Activated CD8-positive, alpha-beta memory T cell treated with anti-CD3 and anti-CD28 coated beads for 36 hours (primary cell): ENCODE results near the gene RAI1. TPM values are rescaled to one million over a fixed set of nuclear protein-coding genes. Genes with fewer than 3 reads are reported as not detected.

Experiments used
- CTCF ChIA-PET: fragments of 350-600 bp; sonication (Branson Sonifier 250); formaldehyde crosslinking; loops from one replicate; lab custom pipeline; 2021; ENCODE audit warnings: antibody characterized with exemption; lab: Charles Lee
- POLR2A ChIA-PET: fragments of 350-600 bp; sonication (Branson Sonifier 250); formaldehyde crosslinking; loops from one replicate; lab custom pipeline; 2021; ENCODE audit warnings: antibody characterized with exemption; lab: Charles Lee
- total RNA-seq, 2 experiments: library from RNA; stranded (reverse); gene quantifications; one replicate each; pipeline ENCODE4 v1.2.3, GENCODE V29; 2021

Gene RAI1
- total RNA-seq, 2 experiments from 2014 or later = 21.3 to 21.6 TPM

- ChIA-PET CTCF (interaction anchor here (1.4 to 1.5 kb wide), 2 partner anchors 101 to 252 kb away, joined by 3 to 4 read pairs; no protein-coding TSS in a partner anchor), POLR2A (no interaction called here)
These were observed 100.6 kb downstream of the RAI1 start for GRCh38 chr17:17781591-17782496.

GRCh38 chr17:17782523-17783115 lies 101.4 kb downstream of the RAI1 start:
- POLR2A ChIA-PET = interaction anchor here (0.6 kb wide), 1 partner anchor 28 kb away, joined by 8 read pairs; no protein-coding TSS in a partner anchor
- CTCF ChIA-PET = no interaction called here

GRCh38 chr17:17783116-17783824 lies 102.0 kb downstream of the RAI1 start:
- ChIA-PET CTCF (interaction anchor here (1.3 kb wide), 1 partner anchor 59 kb away, joined by 3 read pairs; no protein-coding TSS in a partner anchor), POLR2A (no interaction called here)

- ChIA-PET POLR2A (no interaction called here), CTCF (interaction anchor here (1.3 kb wide), 1 partner anchor 60 kb away, joined by 3 read pairs; no protein-coding TSS in a partner anchor)
These were observed 102.8 kb downstream of the RAI1 start for GRCh38 chr17:17783825-17784656.

- CTCF ChIA-PET = interaction anchor here (1.3 kb wide), 1 partner anchor 61 kb away, joined by 3 read pairs; no protein-coding TSS in a partner anchor
- POLR2A ChIA-PET = no interaction called here
These were observed 103.5 kb downstream of the RAI1 start for GRCh38 chr17:17784657-17785267.

- POLR2A ChIA-PET = no interaction called here
- CTCF ChIA-PET = no interaction called here
These were observed 104.1 kb downstream of the RAI1 start for GRCh38 chr17:17785407-17785806.

- POLR2A ChIA-PET = no interaction called here
- CTCF ChIA-PET = no interaction called here
These were observed 105.7 kb downstream of the RAI1 start for GRCh38 chr17:17786998-17787397.

GRCh38 chr17:17787568-17787967 lies 106.3 kb downstream of the RAI1 start:
- CTCF ChIA-PET = no interaction called here
- POLR2A ChIA-PET = no interaction called here

- POLR2A ChIA-PET = no interaction called here
- CTCF ChIA-PET = no interaction called here
These were observed 107.7 kb downstream of the RAI1 start for GRCh38 chr17:17788967-17789366.

GRCh38 chr17:17789410-17789809 lies 108.2 kb downstream of the RAI1 start:
- ChIA-PET POLR2A (no interaction called here), CTCF (no interaction called here)

- POLR2A ChIA-PET = no interaction called here
- CTCF ChIA-PET = no interaction called here
These were observed 108.8 kb downstream of the RAI1 start for GRCh38 chr17:17789828-17790636.

- ChIA-PET CTCF (no interaction called here), POLR2A (no interaction called here)
These were observed 109.6 kb downstream of the RAI1 start for GRCh38 chr17:17790637-17791464.

- POLR2A ChIA-PET = interaction anchor here (0.6 to 1.1 kb wide), 3 partner anchors 17 to 81 kb away, joined by 3 to 4 read pairs (median 4); no protein-coding TSS in a partner anchor
- CTCF ChIA-PET = no interaction called here
These were observed 110.8 kb downstream of the RAI1 start for GRCh38 chr17:17792037-17792550.

- ChIA-PET POLR2A (interaction anchor here (0.5 to 1.1 kb wide), 4 partner anchors 17 to 82 kb away, joined by 3 to 4 read pairs (median 4); no protein-coding TSS in a partner anchor), CTCF (interaction anchor here (0.7 to 1.7 kb wide), 3 partner anchors 19 to 45 kb away, joined by 3 to 4 read pairs (median 3); partner anchors contain the start of gene SREBF1)
These were observed 111.5 kb downstream of the RAI1 start for GRCh38 chr17:17792551-17793377.
